Measurements from ENCODE around the gene TDP2. TPM values are rescaled to one million over a fixed set of nuclear protein-coding genes. Genes with fewer than 3 reads are reported as not detected.

Gene TDP2
- total RNA-seq, 1 donor from 2014 or later: 24.8 TPM

- Mint-ChIP-seq H3K27ac (no peak overlapping the region), H3K27me3 (ENCODE audit: low read depth) (peaks cover 9% of the 10 kb centered on the region), H3K4me3 (no peak overlapping the region), H3K4me1 (no peaks in the 10 kb centered on the region), H3K36me3 (no peaks in the 10 kb centered on the region), H3K9me3 (no peaks in the 10 kb centered on the region)
- DNase-seq (ENCODE audit: low spot score in 2 of 2, unreplicated experiment in 2 of 2): no peak
- no peak for TF ChIP-seq CTCF (IDR thresholded peaks at IDR 0.05; ENCODE audit: unreplicated experiment)
Observed at GRCh38 chr6:24613361-24614042, 53.2 kb downstream of the TDP2 start.

- Mint-ChIP-seq H3K9me3 (no peaks in the 10 kb centered on the region), H3K36me3 (no peaks in the 10 kb centered on the region), H3K27ac (no peak overlapping the region), H3K27me3 (ENCODE audit: low read depth) (peaks cover 9% of the 10 kb centered on the region), H3K4me1 (no peaks in the 10 kb centered on the region), H3K4me3 (no peak overlapping the region)
- TF ChIP-seq CTCF (IDR thresholded peaks at IDR 0.05; ENCODE audit: unreplicated experiment): no peak
- no peak for DNase-seq (ENCODE audit: low spot score in 2 of 2, unreplicated experiment in 2 of 2)
Observed at GRCh38 chr6:24610672-24611071, 56.0 kb downstream of the TDP2 start.

- Mint-ChIP-seq H3K27me3 (ENCODE audit: low read depth) (no peaks in the 10 kb centered on the region), H3K27ac (no peak overlapping the region), H3K4me3 (no peak overlapping the region), H3K4me1 (no peaks in the 10 kb centered on the region), H3K9me3 (no peaks in the 10 kb centered on the region), H3K36me3 (no peaks in the 10 kb centered on the region)
- DNase-seq (ENCODE audit: low spot score in 2 of 2, unreplicated experiment in 2 of 2): no peak
- no peak for TF ChIP-seq CTCF (IDR thresholded peaks at IDR 0.05; ENCODE audit: unreplicated experiment)
Observed at GRCh38 chr6:24607310-24608105, 59.2 kb downstream of the TDP2 start.

- H3K27ac Mint-ChIP-seq: no peak overlapping the region
- H3K9me3 Mint-ChIP-seq: no peaks in the 10 kb centered on the region
- DNase-seq (ENCODE audit: low spot score in 2 of 2, unreplicated experiment in 2 of 2): no peak
- TF ChIP-seq CTCF (IDR thresholded peaks at IDR 0.05; ENCODE audit: unreplicated experiment): no peak
- no peaks in the 10 kb centered on the region for H3K27me3 Mint-ChIP-seq (ENCODE audit: low read depth)
- H3K4me1 Mint-ChIP-seq: no peaks in the 10 kb centered on the region
- no peak overlapping the region for H3K4me3 Mint-ChIP-seq
- H3K36me3 Mint-ChIP-seq: no peaks in the 10 kb centered on the region
Observed at GRCh38 chr6:24606200-24606930, 60.3 kb downstream of the TDP2 start.

GRCh38 chr6:24603241-24603640, 63.5 kb downstream of the TDP2 start:
- Mint-ChIP-seq H3K4me1 (no peaks in the 10 kb centered on the region), H3K9me3 (no peaks in the 10 kb centered on the region), H3K4me3 (no peak overlapping the region), H3K27me3 (ENCODE audit: low read depth) (peaks cover 5% of the 10 kb centered on the region), H3K27ac (no peak overlapping the region), H3K36me3 (no peaks in the 10 kb centered on the region)
- no peak for DNase-seq (ENCODE audit: low spot score in 2 of 2, unreplicated experiment in 2 of 2)
- TF ChIP-seq CTCF (IDR thresholded peaks at IDR 0.05; ENCODE audit: unreplicated experiment): no peak
